Panc1 (cell line): ENCODE data around the gene VPS51. TPM values are rescaled to one million over a fixed set of nuclear protein-coding genes. Genes with fewer than 3 reads are reported as not detected.

Experiments used
- ATAC-seq: fragments of 200-7000 bp; cut with Tn5 transposase; 2 replicates; pipeline ENCODE4 v1.9.1; 2020; ENCODE audit warnings: mild to moderate bottlenecking, moderate library complexity
- BruUV-seq: library from RNA; stranded (reverse); fragments of 400-500 nt; replicated peaks from 2 replicates; lab custom pipeline; 2021; lab: Mats Ljungman, UMichigan
- CTCF ChIA-PET: fragments of 300-600 bp; sonication (Branson Sonifier 250); formaldehyde crosslinking; loops from one replicate; lab custom pipeline; 2022; ENCODE audit warnings: antibody characterized with exemption; lab: Charles Lee
- POLR2A ChIA-PET: fragments of 300-600 bp; sonication (Branson Sonifier 250); formaldehyde crosslinking; loops from one replicate; lab custom pipeline; 2022; ENCODE audit warnings: antibody characterized with exemption; lab: Charles Lee
- DNase-seq: peaks from one replicate; pipeline ENCODE4 v3.0.0-alpha.2; 2010; ENCODE audit warnings: low read depth, low spot score
- H3K27ac ChIP-seq: 2 replicates; pipeline ENCODE4 v1.5.1; 2011; ENCODE audit warnings: mild to moderate bottlenecking, low read length, inconsistent platforms
- H3K27me3 ChIP-seq: fragments of 200-500 bp; sonication (Bioruptor generic); 2 replicates; pipeline ENCODE4 v1.6.0; 2014; ENCODE audit warnings: low read length, inconsistent platforms; ENCODE audit not compliant: control insufficient read depth, insufficient read depth
- H3K36me3 ChIP-seq: fragments of 200-500 bp; sonication (Bioruptor generic); 2 replicates; pipeline ENCODE4 v1.5.1; 2014; ENCODE audit warnings: inconsistent platforms, mild to moderate bottlenecking, low read length, moderate library complexity; ENCODE audit not compliant: control insufficient read depth, insufficient read depth
- H3K4me1 ChIP-seq: 2 replicates; pipeline ENCODE4 v1.5.1; 2011; ENCODE audit warnings: inconsistent platforms, mild to moderate bottlenecking, low read length, moderate library complexity; ENCODE audit not compliant: control insufficient read depth, insufficient read depth
- H3K4me3 ChIP-seq, 2 experiments: 2 replicates each; pipeline ENCODE4 v1.5.1; 2011 to 2012; ENCODE audit warnings: low read depth in 2 of 2, low read length in 2 of 2, mild to moderate bottlenecking in 2 of 2, inconsistent platforms in 1 of 2, moderate library complexity in 1 of 2
- H3K9me3 ChIP-seq: fragments of 200-500 bp; sonication (Bioruptor generic); 2 replicates; pipeline ENCODE4 v1.5.1; 2014; ENCODE audit warnings: low read depth, mild to moderate bottlenecking, inconsistent platforms, low read length, moderate library complexity; ENCODE audit not compliant: control insufficient read depth, insufficient read depth
- CTCF ChIP-seq: fragments of 450-650 bp; IDR thresholded peaks from 2 replicates; pipeline ENCODE4 v1.5.1; 2017; ENCODE audit warnings: mild to moderate bottlenecking
- POLR2AphosphoS5 ChIP-seq: IDR thresholded peaks from 2 replicates; pipeline ENCODE4 v1.6.1; 2012; ENCODE audit warnings: mild to moderate bottlenecking, low read depth, low read length, moderate library complexity
- REST ChIP-seq, 2 experiments: IDR thresholded peaks; 2 replicates each; pipeline ENCODE4 v1.6.1; 2011 to 2012; ENCODE audit warnings: low read depth in 2 of 2, control low read depth in 1 of 2, low read length in 1 of 2, mild to moderate bottlenecking in 1 of 2, moderate library complexity in 1 of 2; ENCODE audit not compliant: insufficient read depth in 1 of 2
- SIN3A ChIP-seq: IDR thresholded peaks from 2 replicates; pipeline ENCODE4 v1.6.1; 2012; ENCODE audit warnings: low read depth, mild to moderate bottlenecking, low read length, moderate library complexity, borderline replicate concordance; ENCODE audit not compliant: insufficient read depth
- TCF7L2 ChIP-seq: IDR thresholded peaks from 2 replicates; pipeline ENCODE4 v1.6.1; 2011; ENCODE audit warnings: mild to moderate bottlenecking, low read depth, low read length, inconsistent platforms
- in situ Hi-C: cut with HindIII; loops from 2 replicates; pipeline ENCODE4 v1.10.0; 2016; ENCODE audit warnings: low sequenced_read_pairs, low pct_unique_long_range_greater_than_20kb
- intact Hi-C: fragments of 100-400 bp; cut with micrococcal nuclease; formaldehyde crosslinking; loops from one replicate; pipeline ENCODE4 v1.10.0; 2022; ENCODE audit not compliant: unreplicated experiment
- total RNA-seq: library from RNA; stranded (reverse); gene quantifications from one replicate; pipeline ENCODE4 v1.2.1, GENCODE V29; 2021; ENCODE audit not compliant: unreplicated experiment

Gene VPS51
- total RNA-seq, 1 experiment from 2014 or later: 101 TPM

- CTCF ChIA-PET: interaction anchor here (0.8 kb wide), 1 partner anchor 28 kb away, joined by 4 read pairs; the partner anchor contains the start of gene SNX15
- no peak for ATAC-seq
- TF ChIP-seq REST (IDR thresholded peaks at IDR 0.05; ENCODE audit: insufficient read depth in 1 of 2, low read depth in 2 of 2, low read length in 1 of 2) (no peak), POLR2AphosphoS5 (no peak), CTCF (no peak), SIN3A (no peak), TCF7L2 (no peak)
- DNase-seq: no peak
- BruUV-seq: no TSS peak
- H3K9me3 ChIP-seq: no peaks in the 10 kb centered on the region
- no peaks in the 10 kb centered on the region for H3K27me3 ChIP-seq
- no peaks in the 10 kb centered on the region for H3K36me3 ChIP-seq
- POLR2A ChIA-PET: no interaction called here
- H3K4me3 ChIP-seq: no peak overlapping the region
- intact Hi-C loops: no loop called here
- in situ Hi-C loops: no loop called here
- no peaks in the 10 kb centered on the region for H3K4me1 ChIP-seq
- no peak overlapping the region for H3K27ac ChIP-seq
These were observed 40.5 kb upstream of the VPS51 start for GRCh38 chr11:65055538-65055937.

GRCh38 chr11:65056999-65057398 lies 39.0 kb upstream of the VPS51 start:
- in situ Hi-C loops: no loop called here
- no TSS peak for BruUV-seq
- CTCF ChIA-PET: no interaction called here

More at GRCh38 chr11:65056999-65057398, 39.0 kb upstream of the VPS51 start:
- TF ChIP-seq SIN3A (no peak), REST (IDR thresholded peaks at IDR 0.05; ENCODE audit: insufficient read depth in 1 of 2, low read depth in 2 of 2, low read length in 1 of 2) (no peak), POLR2AphosphoS5 (no peak), TCF7L2 (no peak), CTCF (no peak)
- Histone ChIP-seq H3K9me3 (no peaks in the 10 kb centered on the region), H3K4me1 (no peaks in the 10 kb centered on the region), H3K36me3 (no peaks in the 10 kb centered on the region), H3K27ac (no peak overlapping the region), H3K27me3 (no peaks in the 10 kb centered on the region), H3K4me3 (no peak overlapping the region)
- DNase-seq: no peak
- POLR2A ChIA-PET: no interaction called here
- intact Hi-C loops: no loop called here
- ATAC-seq: no peak
